H9 (cell line): ENCODE measurements around the gene CXorf65. TPM values are rescaled to one million over a fixed set of nuclear protein-coding genes. Genes with fewer than 3 reads are reported as not detected.
A peak's percentile ranks its signal among the peaks of the same experiment; 100 is the strongest.

Source experiments
- DNase-seq: peaks from one replicate; pipeline ENCODE4 v3.0.0-alpha.2; 2017
- H2AFZ ChIP-seq: one replicate; pipeline ENCODE4 v1.6.1; 2013; ENCODE audit warnings: mild to moderate bottlenecking, low read length, control low read depth, moderate library complexity
- H2AK5ac ChIP-seq: 2 replicates; pipeline ENCODE4 v1.6.1; 2013; ENCODE audit warnings: low read length, control low read depth, mixed read lengths; ENCODE audit not compliant: insufficient read length
- H2BK120ac ChIP-seq: one replicate; pipeline ENCODE4 v1.6.1; 2013; ENCODE audit warnings: low read depth, mild to moderate bottlenecking, low read length, control low read depth, inconsistent platforms; ENCODE audit not compliant: poor library complexity, severe bottlenecking
- H2BK12ac ChIP-seq: 2 replicates; pipeline ENCODE4 v1.6.1; 2013; ENCODE audit warnings: low read length, control low read depth, mixed read lengths, low read depth; ENCODE audit not compliant: insufficient read length
- H2BK15ac ChIP-seq: 2 replicates; pipeline ENCODE4 v1.6.1; 2013; ENCODE audit warnings: low read depth, low read length, control low read depth
- H2BK20ac ChIP-seq: one replicate; pipeline ENCODE4 v1.6.1; 2013; ENCODE audit warnings: low read depth, mild to moderate bottlenecking, low read length, control low read depth, inconsistent platforms; ENCODE audit not compliant: poor library complexity, severe bottlenecking
- H2BK5ac ChIP-seq: 2 replicates; pipeline ENCODE4 v1.6.1; 2013; ENCODE audit warnings: low read length, control low read depth, mixed read lengths; ENCODE audit not compliant: insufficient read length
- H3K14ac ChIP-seq: 2 replicates; pipeline ENCODE4 v1.6.1; 2013; ENCODE audit warnings: low read length, control low read depth; ENCODE audit not compliant: insufficient read depth
- H3K18ac ChIP-seq: 2 replicates; pipeline ENCODE4 v1.6.1; 2013; ENCODE audit warnings: low read depth, mild to moderate bottlenecking, mixed read lengths, low read length, control low read depth; ENCODE audit not compliant: insufficient read length
- H3K23ac ChIP-seq: 2 replicates; pipeline ENCODE4 v1.6.1; 2013; ENCODE audit warnings: low read length, control low read depth, mixed read lengths, low read depth; ENCODE audit not compliant: insufficient read length
- H3K23me2 ChIP-seq: 2 replicates; pipeline ENCODE4 v1.6.1; 2013; ENCODE audit warnings: low read depth, mild to moderate bottlenecking, mixed read lengths, low read length, control low read depth; ENCODE audit not compliant: insufficient read length, poor library complexity, severe bottlenecking
- H3K27ac ChIP-seq: 2 replicates; pipeline ENCODE4 v1.5.1; 2013; ENCODE audit warnings: low read length, control low read depth, mixed read lengths, low read depth; ENCODE audit not compliant: insufficient read length
- H3K27me3 ChIP-seq: 2 replicates; pipeline ENCODE4 v1.6.1; 2013; ENCODE audit warnings: low read length, control low read depth, inconsistent platforms; ENCODE audit not compliant: insufficient read depth
- H3K4ac ChIP-seq: 2 replicates; pipeline ENCODE4 v1.6.1; 2013; ENCODE audit warnings: low read depth, mild to moderate bottlenecking, control low read depth, inconsistent platforms, low read length, moderate library complexity
- H3K4me1 ChIP-seq: 2 replicates; pipeline ENCODE4 v1.6.1; 2013; ENCODE audit warnings: low read length, control low read depth, inconsistent platforms; ENCODE audit not compliant: insufficient read depth
- H3K4me2 ChIP-seq: 2 replicates; pipeline ENCODE4 v1.6.1; 2013; ENCODE audit warnings: low read length, control low read depth, mixed read lengths; ENCODE audit not compliant: insufficient read length, insufficient read depth
- H3K56ac ChIP-seq: 2 replicates; pipeline ENCODE4 v1.6.1; 2013; ENCODE audit warnings: low read depth, mild to moderate bottlenecking, mixed read lengths, low read length, control low read depth; ENCODE audit not compliant: insufficient read length
- H3K79me1 ChIP-seq: 2 replicates; pipeline ENCODE4 v1.6.1; 2013; ENCODE audit warnings: low read depth, mild to moderate bottlenecking, moderate library complexity, low read length, control low read depth, inconsistent platforms; ENCODE audit not compliant: insufficient read depth, poor library complexity, severe bottlenecking
- H3K79me2 ChIP-seq: 2 replicates; pipeline ENCODE4 v1.6.1; 2013; ENCODE audit warnings: low read length, control low read depth, inconsistent platforms; ENCODE audit not compliant: insufficient read depth
- H3K9ac ChIP-seq: 2 replicates; pipeline ENCODE4 v1.6.1; 2013; ENCODE audit warnings: low read length, control low read depth, mixed read lengths; ENCODE audit not compliant: insufficient read length; ENCODE audit errors: extremely low read depth
- H3K9me3 ChIP-seq: one replicate; pipeline ENCODE4 v1.6.1; 2013; ENCODE audit warnings: low read depth, low read length, inconsistent platforms; ENCODE audit not compliant: control insufficient read depth
- H3T11ph ChIP-seq: one replicate; pipeline ENCODE4 v1.6.1; 2013; ENCODE audit warnings: mild to moderate bottlenecking, low read length, control low read depth, inconsistent platforms
- H4K20me1 ChIP-seq: one replicate; pipeline ENCODE4 v1.6.1; 2013; ENCODE audit not compliant: control insufficient read depth, insufficient read length, insufficient read depth
- H4K5ac ChIP-seq: 2 replicates; pipeline ENCODE4 v1.6.1; 2013; ENCODE audit warnings: low read depth, mild to moderate bottlenecking, mixed read lengths, low read length, control low read depth; ENCODE audit not compliant: insufficient read length
- H4K8ac ChIP-seq: replicated peaks from 2 replicates; pipeline ENCODE4 v1.6.1; 2013; ENCODE audit warnings: low read length, control low read depth, mixed read lengths, low read depth; ENCODE audit not compliant: insufficient read length
- H4K91ac ChIP-seq: 2 replicates; pipeline ENCODE4 v1.6.1; 2013; ENCODE audit warnings: low read depth, mild to moderate bottlenecking, moderate library complexity, mixed read lengths, low read length, control low read depth; ENCODE audit not compliant: insufficient read length
- H3K27ac Mint-ChIP-seq, 3 experiments: 2 replicates in 2 of 3; 3 replicates in 1 of 3; pipeline ENCODE4 v1.8.0; 2020 to 2021; ENCODE audit warnings: mixed read lengths in 3 of 3, mild to moderate bottlenecking in 1 of 3, moderate library complexity in 1 of 3
- H3K27me3 Mint-ChIP-seq: 2 replicates; pipeline ENCODE4 v1.8.0; 2021; ENCODE audit warnings: low read depth, mild to moderate bottlenecking, moderate library complexity, mixed read lengths
- H3K36me3 Mint-ChIP-seq, 3 experiments: 2 replicates in 2 of 3; 3 replicates in 1 of 3; pipeline ENCODE4 v1.8.0; 2020 to 2021; ENCODE audit warnings: low read depth in 3 of 3, mixed read lengths in 3 of 3; ENCODE audit not compliant: insufficient read depth in 1 of 3
- H3K4me1 Mint-ChIP-seq, 2 experiments: 2 replicates each; pipeline ENCODE4 v1.8.0; 2020; ENCODE audit warnings: mixed read lengths in 2 of 2
- H3K4me3 Mint-ChIP-seq, 2 experiments: 2 replicates in 1 of 2; 3 replicates in 1 of 2; pipeline ENCODE4 v1.8.0; 2020 to 2021; ENCODE audit warnings: mild to moderate bottlenecking in 2 of 2, mixed read lengths in 2 of 2, moderate library complexity in 1 of 2
- H3K9me3 Mint-ChIP-seq, 2 experiments: 2 replicates in 1 of 2; 3 replicates in 1 of 2; pipeline ENCODE4 v1.8.0; 2020; ENCODE audit warnings: mild to moderate bottlenecking in 2 of 2, mixed read lengths in 2 of 2, moderate library complexity in 1 of 2
- WGBS: extraction: QIAGEN DNeasy Blood & Tissue Kit; methylation state at CpG from one replicate; pipeline ENCODE4 v1.1.7; 2013; ENCODE audit warnings: missing lambda C conversion rate, low lambda C conversion rate, mixed read lengths; ENCODE audit not compliant: insufficient read length; ENCODE audit errors: extremely low coverage; 5-methylcytosine and 5-hydroxymethylcytosine counted together
- total RNA-seq: library from RNA; stranded (reverse); gene quantifications from 2 replicates; pipeline ENCODE4 v1.2.1, GENCODE V29; 2021
- TF ChIP-seq, protein P1 (sequence below): fragments of 200-600 bp; sonication (generic); conservative IDR thresholded peaks from 3 replicates; pipeline ENCODE4 v1.8.0; 2021; ENCODE audit warnings: antibody characterized with exemption, mild to moderate bottlenecking

Gene CXorf65
- total RNA-seq, 1 experiment from 2014 or later, result not detected

DNA sequence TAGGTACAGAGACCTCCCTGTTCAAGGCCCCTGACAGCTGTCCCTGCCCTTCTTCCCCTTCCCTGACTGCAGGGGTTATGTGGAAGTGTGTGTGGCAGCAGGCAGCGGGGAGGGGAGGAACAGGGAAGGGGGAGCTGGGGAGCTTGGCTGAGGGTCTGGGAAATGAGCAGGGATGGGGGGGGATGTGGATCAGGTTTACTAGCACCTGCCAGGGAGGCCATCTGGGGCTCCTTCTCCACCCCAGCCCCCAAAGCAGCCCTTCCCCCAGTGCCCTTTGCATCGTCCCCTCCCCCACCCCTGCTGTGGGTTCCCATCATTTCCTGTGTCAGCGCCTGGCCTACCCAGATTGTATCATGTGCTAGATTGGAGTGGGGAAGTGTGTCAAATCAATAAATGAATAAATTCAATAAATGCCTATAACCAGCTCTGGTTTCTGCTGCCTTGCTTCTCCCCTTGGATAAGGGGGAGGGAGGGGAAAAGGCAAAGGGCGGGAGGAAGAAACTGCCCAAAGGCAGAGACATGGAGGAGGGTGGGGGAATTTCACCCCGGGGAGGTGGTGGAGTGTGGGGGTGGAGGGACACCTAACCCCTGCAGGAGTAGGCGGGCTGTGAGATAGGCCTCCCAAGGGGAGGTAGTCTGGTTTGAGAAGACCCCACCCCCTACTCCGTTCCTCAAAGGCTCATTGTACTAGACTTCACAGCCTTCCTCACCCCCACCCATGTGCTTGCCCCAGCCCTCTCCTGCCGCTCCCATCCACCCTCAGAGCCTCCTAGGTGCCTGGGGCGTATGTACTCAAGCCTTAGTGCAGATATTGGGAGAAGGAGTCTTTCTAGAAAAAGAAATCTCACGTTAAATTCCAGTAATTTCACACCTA, 3.2 kb downstream of the CXorf65 start:
- H3K4ac ChIP-seq, result no peak overlapping the region
- no peaks in the 10 kb centered on the region for H3K27me3 ChIP-seq
- H2BK5ac ChIP-seq, result no peak overlapping the region
- H2BK120ac ChIP-seq, result no peak overlapping the region
- H4K5ac ChIP-seq, result no peak overlapping the region
- H3T11ph ChIP-seq, result no peak overlapping the region
- H3K9ac ChIP-seq, result no peak overlapping the region
- no peaks in the 10 kb centered on the region for H3K79me2 ChIP-seq
- DNase-seq, result peak; percentile 56
- Mint-ChIP-seq H3K4me1 (peaks cover 48 to 69% of the 10 kb centered on the region in 2 experiments), H3K27ac (peak overlapping the region; percentile 44 to 95 (median 65); a peak in 6 of 7 replicates), H3K27me3 (peaks cover 39% of the 10 kb centered on the region), H3K36me3 (peaks cover 2 to 12% (median 10%) of the 10 kb centered on the region in 3 experiments; a peak in 5 of 7 replicates), H3K9me3 (peaks cover 75 to 81% of the 10 kb centered on the region in 2 experiments), H3K4me3 (peak overlapping the region; percentile 51 to 71)
- no peak overlapping the region for H3K18ac ChIP-seq
- H3K4me2 ChIP-seq, result peak overlapping the region; percentile 51
- no peak overlapping the region for H2AK5ac ChIP-seq
- H3K9me3 ChIP-seq, result peaks cover 5% of the 10 kb centered on the region
- no peaks in the 10 kb centered on the region for H3K23me2 ChIP-seq
- H3K4me1 ChIP-seq, result peaks cover 9% of the 10 kb centered on the region; the same call in 1 of the 2 replicates
- no peak overlapping the region for H2BK15ac ChIP-seq
- TF ChIP-seq, protein P1, sequence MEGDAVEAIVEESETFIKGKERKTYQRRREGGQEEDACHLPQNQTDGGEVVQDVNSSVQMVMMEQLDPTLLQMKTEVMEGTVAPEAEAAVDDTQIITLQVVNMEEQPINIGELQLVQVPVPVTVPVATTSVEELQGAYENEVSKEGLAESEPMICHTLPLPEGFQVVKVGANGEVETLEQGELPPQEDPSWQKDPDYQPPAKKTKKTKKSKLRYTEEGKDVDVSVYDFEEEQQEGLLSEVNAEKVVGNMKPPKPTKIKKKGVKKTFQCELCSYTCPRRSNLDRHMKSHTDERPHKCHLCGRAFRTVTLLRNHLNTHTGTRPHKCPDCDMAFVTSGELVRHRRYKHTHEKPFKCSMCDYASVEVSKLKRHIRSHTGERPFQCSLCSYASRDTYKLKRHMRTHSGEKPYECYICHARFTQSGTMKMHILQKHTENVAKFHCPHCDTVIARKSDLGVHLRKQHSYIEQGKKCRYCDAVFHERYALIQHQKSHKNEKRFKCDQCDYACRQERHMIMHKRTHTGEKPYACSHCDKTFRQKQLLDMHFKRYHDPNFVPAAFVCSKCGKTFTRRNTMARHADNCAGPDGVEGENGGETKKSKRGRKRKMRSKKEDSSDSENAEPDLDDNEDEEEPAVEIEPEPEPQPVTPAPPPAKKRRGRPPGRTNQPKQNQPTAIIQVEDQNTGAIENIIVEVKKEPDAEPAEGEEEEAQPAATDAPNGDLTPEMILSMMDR, result no peak
- no peak overlapping the region for H3K27ac ChIP-seq
- H4K20me1 ChIP-seq, result no peaks in the 10 kb centered on the region
- H2AFZ ChIP-seq, result no peak overlapping the region
- no peak overlapping the region for H2BK20ac ChIP-seq
- no peak overlapping the region for H3K23ac ChIP-seq
- no peak overlapping the region for H4K91ac ChIP-seq
- H4K8ac ChIP-seq, result no peak overlapping the region
- no peak overlapping the region for H3K14ac ChIP-seq
- no peak overlapping the region for H2BK12ac ChIP-seq
- no peaks in the 10 kb centered on the region for H3K79me1 ChIP-seq
- H3K56ac ChIP-seq, result no peak overlapping the region
- WGBS, result no CpG with 5 or more reads among the region's 10 CpGs
